Calu3 (cell line): ENCODE data around the gene STRA8. TPM values are rescaled to one million over a fixed set of nuclear protein-coding genes. Genes with fewer than 3 reads are reported as not detected.

Experiments used
- BruUV-seq: library from RNA; stranded (reverse); fragments of 400-500 nt; replicated peaks from 2 replicates; lab custom pipeline; 2021; lab: Mats Ljungman, UMichigan
- CTCF ChIA-PET: fragments of 300-600 bp; sonication (Branson Sonifier 250); formaldehyde crosslinking; loops from one replicate; lab custom pipeline; 2022; ENCODE audit warnings: antibody characterized with exemption; lab: Charles Lee
- DNase-seq: peaks from one replicate; pipeline ENCODE4 v3.0.0; 2022
- H3K27ac Mint-ChIP-seq: one replicate; pipeline ENCODE4 v1.8.0; 2022; ENCODE audit warnings: mixed read lengths; ENCODE audit not compliant: unreplicated experiment
- H3K27me3 Mint-ChIP-seq: one replicate; pipeline ENCODE4 v1.8.0; 2022; ENCODE audit warnings: mixed read lengths; ENCODE audit not compliant: unreplicated experiment
- H3K36me3 Mint-ChIP-seq: one replicate; pipeline ENCODE4 v1.8.0; 2022; ENCODE audit warnings: mild to moderate bottlenecking, moderate library complexity, mixed read lengths; ENCODE audit not compliant: insufficient read depth, unreplicated experiment
- H3K4me1 Mint-ChIP-seq: one replicate; pipeline ENCODE4 v1.8.0; 2022; ENCODE audit warnings: mild to moderate bottlenecking, low read depth, mixed read lengths; ENCODE audit not compliant: unreplicated experiment
- H3K4me3 Mint-ChIP-seq: one replicate; pipeline ENCODE4 v1.8.0; 2022; ENCODE audit warnings: mild to moderate bottlenecking, low read depth, moderate library complexity, mixed read lengths; ENCODE audit not compliant: unreplicated experiment
- H3K9me3 Mint-ChIP-seq: one replicate; pipeline ENCODE4 v1.8.0; 2022; ENCODE audit warnings: low read depth, mixed read lengths; ENCODE audit not compliant: unreplicated experiment
- CTCF ChIP-seq: fragments of 200-600 bp; IDR thresholded peaks from one replicate; pipeline ENCODE4 v1.8.0; 2022; ENCODE audit warnings: antibody characterized with exemption; ENCODE audit not compliant: unreplicated experiment
- intact Hi-C: fragments of 100-400 bp; cut with micrococcal nuclease; formaldehyde crosslinking; loops from one replicate; pipeline ENCODE4 v1.10.0; 2022; ENCODE audit not compliant: unreplicated experiment
- total RNA-seq: library from RNA; stranded (reverse); gene quantifications from 2 replicates; pipeline ENCODE4 v1.2.3, GENCODE V29; 2022

STRA8 gene
- total RNA-seq, 1 experiment from 2014 or later = not detected

DNA sequence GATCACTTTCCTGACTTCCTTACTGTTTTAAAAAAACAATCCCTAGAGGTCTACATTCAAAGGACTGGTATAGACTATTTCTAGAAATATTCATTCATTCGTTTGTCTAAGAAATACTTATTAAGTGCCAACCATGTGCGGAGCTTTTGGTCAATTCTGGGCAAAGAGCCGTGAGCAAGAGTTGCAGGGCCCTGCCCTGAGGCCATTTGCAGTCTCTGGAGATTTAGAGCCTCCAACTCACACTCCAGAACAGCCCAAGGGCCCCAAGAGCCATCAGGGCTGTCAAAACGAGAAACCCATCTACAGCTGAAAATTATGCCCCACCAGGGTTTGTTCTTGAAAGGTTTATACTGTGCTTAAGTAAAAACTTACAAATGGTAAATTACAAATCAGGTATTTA lies 38.5 kb upstream of the STRA8 start:
- H3K36me3 Mint-ChIP-seq = peaks cover 23% of the 10 kb centered on the region
- no peak overlapping the region for H3K27ac Mint-ChIP-seq
- intact Hi-C loops = no loop called here
- TF ChIP-seq CTCF = no peak
- H3K9me3 Mint-ChIP-seq = no peaks in the 10 kb centered on the region
- CTCF ChIA-PET = no interaction called here
- DNase-seq = no peak
- BruUV-seq = no TSS peak
- H3K4me1 Mint-ChIP-seq = no peaks in the 10 kb centered on the region
- no peaks in the 10 kb centered on the region for H3K27me3 Mint-ChIP-seq
- H3K4me3 Mint-ChIP-seq = no peak overlapping the region

DNA sequence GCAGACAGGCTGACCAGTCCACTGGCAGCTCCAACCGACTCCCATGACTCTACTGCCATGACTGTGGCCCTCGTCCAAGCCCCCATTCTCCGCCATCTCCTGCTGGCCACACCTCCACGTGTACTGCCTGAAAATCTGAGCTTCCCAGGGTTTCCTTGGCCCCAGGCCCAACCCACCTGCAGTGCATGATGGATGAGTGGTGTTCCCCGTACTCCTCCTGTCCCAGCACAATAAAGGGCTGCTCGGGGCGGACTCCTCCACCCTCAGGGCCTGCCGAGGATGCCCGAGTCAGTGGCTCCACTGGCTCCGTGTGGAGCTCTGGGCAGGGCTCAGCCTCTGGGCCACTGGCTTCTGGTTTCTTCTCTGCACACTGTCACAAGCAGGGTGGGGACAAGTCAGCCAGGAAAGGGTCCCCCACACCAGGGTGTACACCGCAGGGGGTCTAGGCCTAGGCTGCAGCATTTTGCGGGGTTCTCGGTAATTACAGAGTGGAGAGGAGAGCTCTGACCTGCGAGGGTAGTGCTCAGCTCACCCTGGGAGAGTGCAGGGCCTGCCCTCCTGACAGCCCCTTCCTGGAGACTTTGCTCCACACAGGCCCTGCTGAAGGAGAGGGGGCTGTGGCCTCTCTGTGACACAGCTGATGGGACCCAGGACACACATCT lies 37.5 kb upstream of the STRA8 start:
- TF ChIP-seq CTCF = no peak
- intact Hi-C loops = no loop called here
- DNase-seq = no peak
- H3K4me3 Mint-ChIP-seq = no peak overlapping the region
- CTCF ChIA-PET = no interaction called here
- peaks cover 23% of the 10 kb centered on the region for H3K36me3 Mint-ChIP-seq
- H3K27me3 Mint-ChIP-seq = no peaks in the 10 kb centered on the region
- H3K9me3 Mint-ChIP-seq = no peaks in the 10 kb centered on the region
- no peaks in the 10 kb centered on the region for H3K4me1 Mint-ChIP-seq
- no peak overlapping the region for H3K27ac Mint-ChIP-seq
- BruUV-seq = no TSS peak

DNA sequence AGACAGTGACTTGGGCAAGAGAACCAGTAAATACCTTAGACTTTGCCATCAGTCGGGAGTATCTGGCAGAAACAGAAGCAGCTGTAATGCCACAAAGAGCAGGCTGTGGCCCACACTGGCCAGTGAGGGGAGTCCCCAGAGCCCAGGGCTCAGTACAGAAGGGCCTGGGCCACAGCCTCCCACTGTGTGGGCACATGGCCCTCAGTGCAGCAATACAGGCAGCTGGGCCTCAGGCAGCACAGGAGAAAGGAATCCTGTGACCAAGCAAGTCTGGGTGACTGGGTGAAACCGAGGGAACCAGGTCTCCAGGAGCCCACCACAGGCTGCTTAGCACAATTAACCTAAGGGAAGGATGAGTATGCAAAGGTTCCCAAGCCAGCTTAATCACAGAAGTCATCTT lies 36.3 kb upstream of the STRA8 start:
- Mint-ChIP-seq H3K9me3 (no peaks in the 10 kb centered on the region), H3K4me1 (no peaks in the 10 kb centered on the region), H3K36me3 (peaks cover 23% of the 10 kb centered on the region), H3K27ac (no peak overlapping the region), H3K4me3 (no peak overlapping the region), H3K27me3 (no peaks in the 10 kb centered on the region)
- no TSS peak for BruUV-seq
- intact Hi-C loops = no loop called here
- DNase-seq = no peak
- no peak for TF ChIP-seq CTCF
- CTCF ChIA-PET = no interaction called here

DNA sequence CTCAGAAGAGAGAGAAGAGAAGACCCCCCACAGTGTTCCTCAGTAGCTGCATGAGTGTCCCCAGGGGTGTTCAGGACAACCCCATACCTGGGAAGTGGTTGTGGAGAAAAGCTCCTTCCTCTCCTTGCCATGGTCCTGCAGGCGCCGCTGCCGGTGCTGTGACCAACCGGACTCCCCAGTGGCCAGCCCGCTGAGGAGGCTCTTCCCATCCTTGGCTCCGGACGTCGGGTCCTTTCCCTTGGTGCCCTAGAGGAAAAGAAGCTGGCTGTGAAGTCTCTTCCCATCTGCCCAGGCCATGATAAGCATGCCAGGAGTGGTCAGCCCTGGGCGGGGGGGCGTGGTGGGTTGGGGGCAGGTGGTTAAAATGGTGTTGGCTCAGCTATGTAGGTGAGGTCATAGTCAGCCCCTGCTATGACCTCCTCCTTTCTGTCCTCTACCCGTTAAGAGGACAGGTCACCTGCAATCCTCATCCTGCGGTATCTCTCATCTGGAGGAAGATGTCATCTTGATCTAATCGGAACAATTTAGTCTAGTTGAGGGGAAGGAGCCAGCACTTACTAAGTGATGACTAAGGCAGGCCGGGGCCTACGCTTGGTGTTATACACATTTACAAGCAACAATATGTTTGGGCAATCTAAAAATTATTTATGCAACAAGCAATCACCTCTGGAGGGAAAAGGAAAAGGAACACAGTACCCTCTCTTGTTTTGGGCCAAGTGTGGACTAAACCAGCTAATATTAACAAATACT lies 35.6 kb upstream of the STRA8 start:
- intact Hi-C loops = no loop called here
- CTCF ChIA-PET = interaction anchor here (1.3 kb wide), 1 partner anchor 12 kb away, joined by 3 read pairs; no protein-coding TSS in a partner anchor
- H3K36me3 Mint-ChIP-seq = peaks cover 15% of the 10 kb centered on the region
- no peaks in the 10 kb centered on the region for H3K4me1 Mint-ChIP-seq
- no TSS peak for BruUV-seq
- no peak overlapping the region for H3K4me3 Mint-ChIP-seq
- TF ChIP-seq CTCF = no peak
- no peaks in the 10 kb centered on the region for H3K9me3 Mint-ChIP-seq
- H3K27me3 Mint-ChIP-seq = no peaks in the 10 kb centered on the region
- no peak overlapping the region for H3K27ac Mint-ChIP-seq
- no peak for DNase-seq
